AG09309 (cell line): ENCODE data around the gene ZNF362.

Experiments used
- DNase-seq: peaks from one replicate; pipeline ENCODE4 v3.0.0-alpha.2; 2010; ENCODE audit warnings: low read depth
- H3K4me3 ChIP-seq: 2 replicates; pipeline ENCODE4 v1.5.1; 2011; ENCODE audit warnings: mild to moderate bottlenecking, low read depth, low read length, moderate library complexity; ENCODE audit not compliant: control insufficient read depth
- TF ChIP-seq, protein P1 (sequence below): IDR thresholded peaks from 2 replicates; pipeline ENCODE4 v1.5.1; 2011; ENCODE audit warnings: mild to moderate bottlenecking, low read depth, low read length, inconsistent platforms; ENCODE audit not compliant: insufficient read depth, control insufficient read depth; ENCODE audit errors: missing control alignments

Gene ZNF362

GRCh38 chr1:33224166-33224707, 32.1 kb upstream of the ZNF362 start:
- no peak overlapping the region for H3K4me3 ChIP-seq
- TF ChIP-seq, protein P1, sequence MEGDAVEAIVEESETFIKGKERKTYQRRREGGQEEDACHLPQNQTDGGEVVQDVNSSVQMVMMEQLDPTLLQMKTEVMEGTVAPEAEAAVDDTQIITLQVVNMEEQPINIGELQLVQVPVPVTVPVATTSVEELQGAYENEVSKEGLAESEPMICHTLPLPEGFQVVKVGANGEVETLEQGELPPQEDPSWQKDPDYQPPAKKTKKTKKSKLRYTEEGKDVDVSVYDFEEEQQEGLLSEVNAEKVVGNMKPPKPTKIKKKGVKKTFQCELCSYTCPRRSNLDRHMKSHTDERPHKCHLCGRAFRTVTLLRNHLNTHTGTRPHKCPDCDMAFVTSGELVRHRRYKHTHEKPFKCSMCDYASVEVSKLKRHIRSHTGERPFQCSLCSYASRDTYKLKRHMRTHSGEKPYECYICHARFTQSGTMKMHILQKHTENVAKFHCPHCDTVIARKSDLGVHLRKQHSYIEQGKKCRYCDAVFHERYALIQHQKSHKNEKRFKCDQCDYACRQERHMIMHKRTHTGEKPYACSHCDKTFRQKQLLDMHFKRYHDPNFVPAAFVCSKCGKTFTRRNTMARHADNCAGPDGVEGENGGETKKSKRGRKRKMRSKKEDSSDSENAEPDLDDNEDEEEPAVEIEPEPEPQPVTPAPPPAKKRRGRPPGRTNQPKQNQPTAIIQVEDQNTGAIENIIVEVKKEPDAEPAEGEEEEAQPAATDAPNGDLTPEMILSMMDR = no peak
- no peak for DNase-seq

GRCh38 chr1:33225586-33225985, 30.7 kb upstream of the ZNF362 start:
- DNase-seq = no peak
- TF ChIP-seq, protein P1 = no peak
- H3K4me3 ChIP-seq = no peak overlapping the region

DNA sequence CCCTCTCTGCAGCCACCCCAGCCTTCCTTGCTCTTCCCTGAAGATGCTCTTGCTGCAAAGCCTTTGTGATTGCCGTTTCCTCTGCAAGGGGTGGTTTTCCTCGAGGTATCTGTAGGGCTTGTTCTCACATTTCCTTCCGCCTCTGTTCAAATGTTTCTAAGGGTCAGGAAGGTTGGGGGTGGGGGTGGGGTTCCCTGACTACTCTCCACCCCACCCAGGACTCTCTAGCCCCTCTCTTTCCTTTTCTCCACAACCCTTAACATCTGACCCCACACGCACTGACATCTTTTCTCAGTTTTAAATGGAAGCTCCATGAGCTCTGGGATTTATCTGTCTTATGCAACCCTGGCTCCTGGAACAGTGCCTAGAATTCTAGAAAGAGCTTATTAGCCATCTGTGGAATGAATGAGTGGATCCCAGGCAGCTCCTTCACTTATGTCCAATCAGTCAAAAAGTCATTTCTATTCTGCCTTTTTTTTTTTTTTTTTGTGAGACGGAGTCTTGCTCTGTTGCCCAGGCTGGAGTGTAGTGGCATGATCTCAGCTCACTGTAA, 27.3 kb upstream of the ZNF362 start:
- TF ChIP-seq, protein P1 = no peak
- H3K4me3 ChIP-seq = no peak overlapping the region
- peak; percentile 89 for DNase-seq

DNA sequence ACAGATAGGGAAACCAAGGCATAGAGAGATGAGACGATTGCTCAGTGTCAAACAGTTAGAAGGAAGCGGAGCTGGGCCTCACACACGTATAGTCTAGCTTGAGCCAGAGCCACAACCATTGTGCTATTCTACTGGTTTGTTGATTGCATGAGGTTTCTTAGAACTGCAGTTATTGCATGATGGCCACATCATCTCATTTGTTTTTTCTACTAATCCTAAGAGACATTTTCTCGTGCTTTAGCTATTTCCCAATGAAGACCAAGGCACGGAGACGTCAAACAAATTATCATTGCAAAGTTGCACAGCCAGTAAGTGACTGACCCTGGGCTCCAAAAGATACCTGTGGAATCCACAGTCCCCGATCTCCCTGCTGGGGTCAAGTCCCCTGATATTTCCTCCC, 25.1 kb upstream of the ZNF362 start:
- H3K4me3 ChIP-seq = no peak overlapping the region
- DNase-seq = no peak
- TF ChIP-seq, protein P1 = no peak

- no peak for DNase-seq
- TF ChIP-seq, protein P1 = no peak
- no peak overlapping the region for H3K4me3 ChIP-seq
These were observed 23.6 kb upstream of the ZNF362 start for GRCh38 chr1:33232716-33233115.

GRCh38 chr1:33234131-33234530, 22.2 kb upstream of the ZNF362 start:
- TF ChIP-seq, protein P1 = no peak
- DNase-seq = no peak

More at GRCh38 chr1:33234131-33234530, 22.2 kb upstream of the ZNF362 start:
- no peak overlapping the region for H3K4me3 ChIP-seq
